Peyer's patch (tissue), 4 donors: ENCODE data around the gene RHOF.

Experiments
- CTCF ChIP-seq, 6 experiments: fragments of 450-650 bp in 4 of 6; fragments of 200-600 bp in 2 of 6; sonication (generic) in 1 of 6; IDR thresholded peaks; one replicate each; pipeline ENCODE4 v1.5.1; 2017 to 2019; ENCODE audit warnings: antibody characterized with exemption in 6 of 6, mild to moderate bottlenecking in 3 of 6, moderate library complexity in 1 of 6
- POLR2A ChIP-seq, 2 donors: fragments of 450-650 bp; IDR thresholded peaks; one replicate each; pipeline ENCODE4 v1.5.1; 2017; ENCODE audit warnings: antibody characterized with exemption in 2 of 2, mild to moderate bottlenecking in 2 of 2, moderate library complexity in 2 of 2

GRCh38 chr12:121783766-121784165 lies 9.7 kb downstream of the RHOF start:
- TF ChIP-seq CTCF (IDR thresholded peaks at IDR 0.05) (no peak), POLR2A (IDR thresholded peaks at IDR 0.05) (no peak)
